Thymus (tissue), 11 donors: ENCODE results near the gene HES5. TPM values are rescaled to one million over a fixed set of nuclear protein-coding genes. Genes with fewer than 3 reads are reported as not detected.

Experiments used
- DNase-seq, 9 donors: peaks; one replicate each; pipeline ENCODE4 v3.0.0-alpha.2; 2013; ENCODE audit warnings: low spot score in 9 of 9, low read depth in 6 of 9, missing footprints in 1 of 9
- H3K27ac ChIP-seq, 2 donors: one replicate each; pipeline ENCODE4 v1.5.1; 2013; ENCODE audit warnings: control low read depth in 1 of 2, low read depth in 1 of 2, low read length in 1 of 2, mild to moderate bottlenecking in 1 of 2, moderate library complexity in 1 of 2
- H3K27me3 ChIP-seq, 2 donors: one replicate each; pipeline ENCODE4 v1.5.1; 2013; ENCODE audit warnings: low read length in 1 of 2; ENCODE audit not compliant: control insufficient read depth in 2 of 2, insufficient read depth in 1 of 2
- H3K36me3 ChIP-seq, 2 donors: one replicate each; pipeline ENCODE4 v1.5.1; 2013; ENCODE audit warnings: low read length in 1 of 2, mild to moderate bottlenecking in 1 of 2, moderate library complexity in 1 of 2; ENCODE audit not compliant: control insufficient read depth in 2 of 2, insufficient read depth in 2 of 2
- H3K4me1 ChIP-seq, 2 donors: one replicate each; pipeline ENCODE4 v1.5.1; 2013; ENCODE audit warnings: low read length in 2 of 2; ENCODE audit not compliant: control insufficient read depth in 2 of 2, insufficient read depth in 2 of 2
- H3K4me3 ChIP-seq, 2 donors: one replicate each; pipeline ENCODE4 v1.5.1; 2013; ENCODE audit warnings: low read length in 2 of 2, control low read depth in 1 of 2, mild to moderate bottlenecking in 1 of 2
- H3K9me3 ChIP-seq, 2 donors: one replicate each; pipeline ENCODE4 v1.5.1; 2013; ENCODE audit warnings: low read length in 1 of 2, mild to moderate bottlenecking in 1 of 2; ENCODE audit not compliant: control insufficient read depth in 2 of 2, insufficient read depth in 1 of 2
- WGBS: extraction: QIAGEN DNeasy Blood & Tissue Kit; methylation state at CpG from one replicate; pipeline ENCODE4 v1.1.7; 2013; 5-methylcytosine and 5-hydroxymethylcytosine counted together
- polyA plus RNA-seq: library from polyadenylated mRNA; stranded (reverse); fragments of 200-250 nt; gene quantifications from one replicate; pipeline ENCODE4 v1.2.3, GENCODE V29; 2013
- total RNA-seq: library from RNA; stranded (reverse); fragments of 120-200 nt; gene quantifications from one replicate; pipeline ENCODE4 v1.2.4, GENCODE V29; 2013
- donor health status: healthy.

HES5 gene
- total and polyA plus RNA-seq, 2 donors: 0.38 to 0.55 TPM

DNA sequence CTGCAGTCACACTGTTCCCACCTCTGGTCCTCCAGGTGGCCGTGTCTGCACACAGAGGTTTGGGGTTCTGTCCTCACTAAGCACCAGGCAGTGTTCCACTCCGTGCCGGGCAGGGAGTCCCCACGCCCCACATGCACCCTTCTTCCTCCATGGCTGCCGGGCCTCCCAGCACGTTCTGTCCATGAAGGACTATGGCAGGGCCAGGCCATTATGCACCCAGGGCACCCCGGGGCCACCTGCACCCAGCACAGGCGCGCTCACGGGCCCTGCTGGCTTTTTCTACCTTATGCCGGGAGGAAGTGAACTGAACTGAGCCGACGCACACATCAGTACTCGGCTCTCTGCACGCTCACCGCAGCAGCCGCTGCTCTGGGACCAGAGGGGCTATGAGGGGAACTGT lies 13.9 kb downstream of the HES5 start:
- Histone ChIP-seq H3K4me1 (no peaks in the 10 kb centered on the region), H3K27ac (no peak overlapping the region), H3K4me3 (no peak overlapping the region), H3K9me3 (no peaks in the 10 kb centered on the region), H3K27me3 (no peaks in the 10 kb centered on the region), H3K36me3 (peaks cover 70 to 100% of the 10 kb centered on the region in 2 donors)
- WGBS: 95% methylated on average over 17 of the region's 17 CpGs
- no peak for DNase-seq

GRCh38 chr1:2515763-2516080 lies 14.3 kb downstream of the HES5 start:
- H3K4me3 ChIP-seq: no peak overlapping the region
- WGBS: 98% methylated on average over 11 of the region's 11 CpGs

GRCh38 chr1:2514863-2515762 lies 14.9 kb downstream of the HES5 start:
- Histone ChIP-seq H3K27ac (no peak overlapping the region), H3K4me3 (no peak overlapping the region), H3K4me1 (no peaks in the 10 kb centered on the region), H3K27me3 (no peaks in the 10 kb centered on the region), H3K36me3 (peaks cover 71 to 100% of the 10 kb centered on the region in 2 donors), H3K9me3 (no peaks in the 10 kb centered on the region)
- DNase-seq: no peak
- WGBS: 97% methylated on average over 45 of the region's 45 CpGs

More at GRCh38 chr1:2515763-2516080, 14.3 kb downstream of the HES5 start:
- Histone ChIP-seq H3K36me3 (peaks cover 70 to 100% of the 10 kb centered on the region in 2 donors), H3K4me1 (no peaks in the 10 kb centered on the region), H3K27ac (no peak overlapping the region), H3K9me3 (no peaks in the 10 kb centered on the region), H3K27me3 (no peaks in the 10 kb centered on the region)
- DNase-seq: no peak

DNA sequence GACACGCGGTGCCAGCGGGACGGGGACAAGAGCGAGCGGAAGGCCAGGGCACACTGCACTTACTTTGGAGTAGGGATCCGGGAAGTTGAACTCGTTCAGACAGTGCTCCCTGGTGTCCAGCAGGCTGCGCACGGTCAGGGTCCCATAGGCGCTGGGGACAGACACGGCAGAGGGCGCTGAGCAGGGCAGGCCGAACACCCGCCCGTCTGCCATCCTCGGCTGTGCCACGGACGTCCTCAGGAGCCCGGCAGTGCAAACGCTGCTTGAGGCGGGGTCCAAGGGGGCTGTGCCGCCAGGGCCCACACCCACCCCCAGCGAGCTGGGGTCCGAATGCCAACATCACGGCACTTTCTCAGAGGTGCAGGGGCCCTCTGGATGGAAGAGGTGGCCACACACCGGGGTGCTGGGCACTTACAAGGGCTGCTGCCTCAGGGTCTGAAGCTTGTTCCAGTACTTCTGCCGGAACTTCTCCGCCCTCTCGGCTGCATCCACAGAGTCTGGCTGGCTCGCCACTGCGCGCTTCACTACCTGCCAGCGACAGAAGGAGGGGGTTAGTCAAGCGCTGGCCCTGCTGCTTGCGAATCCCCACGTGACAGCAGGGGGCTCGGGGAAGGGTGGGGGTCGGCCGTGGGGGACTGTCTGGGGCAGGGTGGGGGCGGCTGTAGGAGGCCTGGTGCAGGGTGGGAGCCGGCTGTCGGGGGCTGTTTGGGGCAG lies 16.0 kb downstream of the HES5 start:
- no peaks in the 10 kb centered on the region for H3K27me3 ChIP-seq
- WGBS: 96% methylated on average over 43 of the region's 43 CpGs
- peaks cover 69 to 100% of the 10 kb centered on the region in 2 donors for H3K36me3 ChIP-seq

GRCh38 chr1:2512862-2513421 lies 17.1 kb downstream of the HES5 start:
- Histone ChIP-seq H3K4me1 (no peaks in the 10 kb centered on the region), H3K4me3 (no peak overlapping the region), H3K27me3 (no peaks in the 10 kb centered on the region), H3K36me3 (peaks cover 62 to 100% of the 10 kb centered on the region in 2 donors), H3K27ac (no peak overlapping the region), H3K9me3 (no peaks in the 10 kb centered on the region)
- DNase-seq: no peak
- WGBS: 95% methylated on average over 31 of the region's 31 CpGs

More for the DNA sequence above, 16.0 kb downstream of the HES5 start:
- Histone ChIP-seq H3K9me3 (no peaks in the 10 kb centered on the region), H3K4me1 (no peaks in the 10 kb centered on the region), H3K27ac (no peak overlapping the region), H3K4me3 (no peak overlapping the region)
- no peak for DNase-seq

DNA sequence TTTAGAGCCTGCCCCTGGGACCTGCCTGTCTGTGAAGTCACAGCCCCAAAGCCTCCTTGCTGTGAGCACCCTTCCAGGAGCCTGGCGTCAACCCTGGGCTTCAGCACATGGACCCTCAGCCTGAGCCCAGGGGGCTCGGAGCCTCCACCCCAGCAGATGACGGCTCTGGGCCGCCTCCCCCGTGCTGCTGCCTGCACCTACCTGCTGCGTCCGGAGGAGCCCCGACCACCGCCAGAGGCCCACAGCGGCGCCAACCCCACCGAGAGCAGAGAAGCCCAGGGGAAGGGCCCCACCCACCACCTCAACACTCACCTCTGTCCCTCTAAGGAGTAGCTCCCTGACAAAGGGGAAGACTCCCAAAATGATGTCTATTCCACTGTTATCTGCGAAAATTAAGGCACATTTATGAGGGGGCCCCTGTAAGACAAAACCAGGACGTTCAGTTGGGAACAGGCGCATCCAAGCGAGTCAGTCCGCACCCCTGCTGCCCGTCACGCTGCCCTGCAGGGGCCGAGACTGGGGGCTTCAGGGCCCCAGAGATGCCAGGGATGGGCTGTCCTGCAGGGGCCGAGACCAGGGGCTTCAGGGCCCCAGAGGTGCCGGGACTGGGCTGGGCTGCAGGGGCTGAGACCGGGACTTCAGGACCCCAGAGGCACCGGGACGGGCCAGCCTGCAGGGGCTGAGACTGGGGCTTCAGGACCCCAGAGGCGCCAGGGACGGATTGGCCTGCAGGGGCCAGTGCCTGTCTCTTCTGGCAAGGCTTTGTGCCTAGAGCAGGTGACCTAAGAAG lies 19.5 kb downstream of the HES5 start:
- 96% methylated on average over 27 of the region's 27 CpGs for WGBS
- Histone ChIP-seq H3K9me3 (no peaks in the 10 kb centered on the region), H3K27me3 (no peaks in the 10 kb centered on the region), H3K27ac (no peak overlapping the region), H3K4me3 (no peak overlapping the region), H3K4me1 (no peaks in the 10 kb centered on the region), H3K36me3 (peaks cover 49 to 87% of the 10 kb centered on the region in 2 donors)
- DNase-seq: no peak

- H3K4me1 ChIP-seq: no peaks in the 10 kb centered on the region
- no peak for DNase-seq
- no peak overlapping the region for H3K4me3 ChIP-seq
- WGBS: 96% methylated on average over 11 of the region's 11 CpGs
- H3K36me3 ChIP-seq: peaks cover 49 to 78% of the 10 kb centered on the region in 2 donors
- H3K27ac ChIP-seq: no peak overlapping the region
- H3K9me3 ChIP-seq: no peaks in the 10 kb centered on the region
- H3K27me3 ChIP-seq: peaks cover 0 to 1% of the 10 kb centered on the region in 2 donors
Measured at GRCh38 chr1:2509589-2509988, 20.5 kb downstream of the HES5 start.

GRCh38 chr1:2508751-2509150 lies 21.3 kb downstream of the HES5 start:
- Histone ChIP-seq H3K9me3 (no peaks in the 10 kb centered on the region), H3K4me1 (no peaks in the 10 kb centered on the region), H3K36me3 (peaks cover 45 to 70% of the 10 kb centered on the region in 2 donors), H3K4me3 (no peak overlapping the region), H3K27ac (no peak overlapping the region), H3K27me3 (peaks cover 0 to 9% of the 10 kb centered on the region in 2 donors)
- no peak for DNase-seq
- WGBS: 98% methylated on average over 29 of the region's 29 CpGs
